GM12864 (cell line): Measurements from ENCODE around the gene SPATA31D3.

Experiments used
- DNase-seq: peaks from one replicate; pipeline ENCODE4 v3.0.0-alpha.2; 2011; ENCODE audit warnings: low read depth
- H3K4me3 ChIP-seq: 2 replicates; pipeline ENCODE4 v1.5.1; 2011; ENCODE audit warnings: mild to moderate bottlenecking, low read depth, low read length, control low read depth
- CTCF ChIP-seq: IDR thresholded peaks from 2 replicates; pipeline ENCODE4 v1.5.1; 2011; ENCODE audit warnings: low read depth, mild to moderate bottlenecking, moderate library complexity, low read length, control low read depth, inconsistent platforms; ENCODE audit errors: missing control alignments

Gene SPATA31D3

GRCh38 chr9:81964218-81965171, 21.2 kb downstream of the SPATA31D3 start:
- no peak overlapping the region for H3K4me3 ChIP-seq
- TF ChIP-seq CTCF: no peak

DNA sequence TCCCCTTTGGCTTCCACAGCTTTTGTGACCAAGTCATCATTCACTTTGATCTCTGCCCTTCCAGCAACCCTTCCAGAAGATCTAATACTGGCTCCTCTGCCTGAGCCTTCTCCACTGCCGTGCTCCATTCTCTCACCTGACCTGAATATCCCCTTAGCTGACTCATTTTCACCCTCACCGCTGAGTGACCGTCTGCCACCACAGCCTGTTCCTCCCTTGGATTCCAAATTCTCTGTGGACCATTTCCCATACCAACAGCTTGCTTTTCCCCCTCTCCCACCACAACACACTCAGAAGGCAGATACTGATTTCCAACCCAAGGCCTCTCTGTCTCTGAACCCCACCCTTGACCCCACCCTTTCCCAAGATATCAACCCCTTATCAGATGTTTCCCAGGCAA, 24.7 kb downstream of the SPATA31D3 start:
- H3K4me3 ChIP-seq: no peak overlapping the region
- no peak for TF ChIP-seq CTCF
- no peak for DNase-seq

More at GRCh38 chr9:81964218-81965171, 21.2 kb downstream of the SPATA31D3 start:
- DNase-seq: no peak

DNA sequence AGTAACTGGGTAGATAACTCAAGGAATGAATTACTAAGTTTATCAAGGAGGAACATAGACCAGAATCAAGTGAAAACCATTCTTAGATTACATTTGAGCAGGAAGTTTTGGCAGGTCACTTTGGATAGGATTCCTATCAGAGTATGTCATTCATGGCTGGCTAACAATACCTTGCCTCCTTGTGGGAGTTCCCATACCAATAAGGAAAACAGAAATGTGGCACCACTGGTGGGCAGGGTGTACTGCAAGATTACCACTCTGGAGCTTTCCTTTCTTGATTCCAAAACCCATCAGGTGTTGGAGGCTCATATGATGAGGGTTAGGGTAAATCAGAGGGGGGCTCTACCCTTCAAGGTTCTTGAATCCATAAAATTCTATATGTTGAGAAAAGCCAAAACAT, 26.7 kb downstream of the SPATA31D3 start:
- no peak for DNase-seq
- no peak overlapping the region for H3K4me3 ChIP-seq
- TF ChIP-seq CTCF: no peak

- no peak for TF ChIP-seq CTCF
- no peak overlapping the region for H3K4me3 ChIP-seq
- DNase-seq: no peak
These were observed 28.4 kb downstream of the SPATA31D3 start for GRCh38 chr9:81971727-81972126.

DNA sequence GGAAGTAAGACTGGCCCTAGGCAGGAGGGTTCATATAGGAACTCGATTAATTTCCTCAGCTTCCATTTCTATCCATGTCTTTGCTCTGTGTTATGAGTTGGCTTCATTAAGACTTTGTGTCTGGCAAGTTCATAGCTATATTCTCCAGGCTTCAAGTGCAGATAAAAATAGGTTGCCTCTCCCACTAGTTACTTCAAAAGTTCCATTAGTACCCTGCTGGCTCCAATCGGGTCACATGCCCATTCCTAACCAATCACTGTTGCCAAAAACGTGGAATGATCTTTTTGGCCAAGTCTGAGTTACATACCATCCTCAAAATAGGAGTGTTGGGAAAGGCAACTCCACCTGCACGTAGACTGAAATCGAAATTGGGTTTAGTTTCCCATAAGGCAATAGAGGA, 31.5 kb downstream of the SPATA31D3 start:
- no peak overlapping the region for H3K4me3 ChIP-seq
- no peak for TF ChIP-seq CTCF
- DNase-seq: no peak

DNA sequence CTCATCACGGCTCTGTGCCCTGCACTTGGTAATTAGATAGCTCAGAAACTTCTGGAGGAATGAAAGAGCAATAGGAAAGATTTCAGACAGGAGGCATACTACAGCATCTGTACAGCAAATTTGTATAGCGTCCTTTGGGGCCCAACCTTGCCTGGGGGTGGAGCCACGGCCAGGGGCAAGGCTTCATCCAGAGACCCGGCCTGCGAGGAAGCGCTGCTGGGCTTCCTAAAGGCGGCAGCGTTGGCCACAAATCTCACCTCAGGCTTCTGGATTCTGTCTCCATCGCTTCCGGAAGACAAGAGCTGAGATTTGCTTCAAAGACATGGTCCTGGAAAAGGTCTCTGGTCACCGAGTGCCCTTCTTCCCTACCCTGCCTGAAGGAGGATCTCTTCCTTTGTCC, 33.1 kb downstream of the SPATA31D3 start:
- TF ChIP-seq CTCF: no peak
- no peak for DNase-seq
- H3K4me3 ChIP-seq: no peak overlapping the region

GRCh38 chr9:81979196-81979595, 35.9 kb downstream of the SPATA31D3 start:
- no peak for TF ChIP-seq CTCF
- no peak overlapping the region for H3K4me3 ChIP-seq
- DNase-seq: no peak
